Glutamatergic neuron (in vitro differentiated cells): ENCODE measurements around the gene PANK4. TPM values are rescaled to one million over a fixed set of nuclear protein-coding genes. Genes with fewer than 3 reads are reported as not detected.

Source experiments
- DNase-seq: peaks from one replicate; pipeline ENCODE4 v3.0.0; 2022
- H3K27ac Mint-ChIP-seq: one replicate; pipeline ENCODE4 v1.8.0; 2020; ENCODE audit warnings: mild to moderate bottlenecking, mixed read lengths, inconsistent platforms; ENCODE audit not compliant: unreplicated experiment
- H3K27me3 Mint-ChIP-seq: one replicate; pipeline ENCODE4 v1.8.0; 2020; ENCODE audit warnings: mild to moderate bottlenecking, moderate library complexity, mixed read lengths, inconsistent platforms; ENCODE audit not compliant: unreplicated experiment
- H3K36me3 Mint-ChIP-seq: one replicate; pipeline ENCODE4 v1.8.0; 2020; ENCODE audit warnings: mild to moderate bottlenecking, mixed read lengths, inconsistent platforms; ENCODE audit not compliant: unreplicated experiment
- H3K4me1 Mint-ChIP-seq: one replicate; pipeline ENCODE4 v1.8.0; 2020; ENCODE audit warnings: mild to moderate bottlenecking, low read depth, mixed read lengths, inconsistent platforms; ENCODE audit not compliant: unreplicated experiment
- H3K4me3 Mint-ChIP-seq: one replicate; pipeline ENCODE4 v1.8.0; 2020; ENCODE audit warnings: mild to moderate bottlenecking, mixed read lengths, inconsistent platforms; ENCODE audit not compliant: unreplicated experiment
- H3K9me3 Mint-ChIP-seq: one replicate; pipeline ENCODE4 v1.8.0; 2020; ENCODE audit warnings: mild to moderate bottlenecking, moderate library complexity, mixed read lengths, inconsistent platforms; ENCODE audit not compliant: unreplicated experiment
- total RNA-seq: library from RNA; stranded (reverse); fragmentation: NEBNext Ultra II Directional; extraction: Animal tissue kit (Norgen Biotek cat#: 25700); gene quantifications from one replicate; pipeline ENCODE4 v1.2.1, GENCODE V29; 2021; ENCODE audit not compliant: unreplicated experiment
- TF ChIP-seq, protein P1 (sequence below): fragments of 200-600 bp; sonication (generic); IDR thresholded peaks from one replicate; pipeline ENCODE4 v1.5.0; 2021; ENCODE audit not compliant: partially characterized antibody, unreplicated experiment

PANK4 gene
- total RNA-seq, 1 donor from 2014 or later = 58.5 TPM

DNA sequence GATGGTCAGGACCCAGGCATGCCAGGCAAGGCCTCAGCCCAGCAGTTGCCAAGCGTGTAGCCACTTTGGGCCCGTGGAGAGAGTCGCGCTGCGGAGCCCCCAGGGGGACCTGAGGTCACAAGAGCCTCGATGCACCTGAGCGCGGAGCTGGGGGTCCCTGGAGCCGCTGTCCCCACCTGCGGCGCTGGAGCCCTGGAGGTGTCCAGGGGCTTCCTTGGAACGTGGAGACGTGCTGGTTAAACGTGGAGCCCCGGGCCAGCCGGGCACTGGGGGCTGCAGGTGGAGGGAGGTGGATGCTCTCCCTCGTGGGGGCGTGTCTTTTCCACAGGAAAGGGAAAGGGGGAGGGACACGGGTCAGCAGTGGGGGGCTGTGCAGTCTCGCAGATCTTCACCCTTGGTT lies 47.2 kb downstream of the PANK4 start:
- H3K27me3 Mint-ChIP-seq = peaks cover 3% of the 10 kb centered on the region
- no peak overlapping the region for H3K27ac Mint-ChIP-seq
- peaks cover 4% of the 10 kb centered on the region for H3K36me3 Mint-ChIP-seq
- H3K9me3 Mint-ChIP-seq = peaks cover 5% of the 10 kb centered on the region
- peaks cover 13% of the 10 kb centered on the region for H3K4me1 Mint-ChIP-seq
- TF ChIP-seq, protein P1, sequence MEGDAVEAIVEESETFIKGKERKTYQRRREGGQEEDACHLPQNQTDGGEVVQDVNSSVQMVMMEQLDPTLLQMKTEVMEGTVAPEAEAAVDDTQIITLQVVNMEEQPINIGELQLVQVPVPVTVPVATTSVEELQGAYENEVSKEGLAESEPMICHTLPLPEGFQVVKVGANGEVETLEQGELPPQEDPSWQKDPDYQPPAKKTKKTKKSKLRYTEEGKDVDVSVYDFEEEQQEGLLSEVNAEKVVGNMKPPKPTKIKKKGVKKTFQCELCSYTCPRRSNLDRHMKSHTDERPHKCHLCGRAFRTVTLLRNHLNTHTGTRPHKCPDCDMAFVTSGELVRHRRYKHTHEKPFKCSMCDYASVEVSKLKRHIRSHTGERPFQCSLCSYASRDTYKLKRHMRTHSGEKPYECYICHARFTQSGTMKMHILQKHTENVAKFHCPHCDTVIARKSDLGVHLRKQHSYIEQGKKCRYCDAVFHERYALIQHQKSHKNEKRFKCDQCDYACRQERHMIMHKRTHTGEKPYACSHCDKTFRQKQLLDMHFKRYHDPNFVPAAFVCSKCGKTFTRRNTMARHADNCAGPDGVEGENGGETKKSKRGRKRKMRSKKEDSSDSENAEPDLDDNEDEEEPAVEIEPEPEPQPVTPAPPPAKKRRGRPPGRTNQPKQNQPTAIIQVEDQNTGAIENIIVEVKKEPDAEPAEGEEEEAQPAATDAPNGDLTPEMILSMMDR = no peak
- DNase-seq = no peak
- no peak overlapping the region for H3K4me3 Mint-ChIP-seq

DNA sequence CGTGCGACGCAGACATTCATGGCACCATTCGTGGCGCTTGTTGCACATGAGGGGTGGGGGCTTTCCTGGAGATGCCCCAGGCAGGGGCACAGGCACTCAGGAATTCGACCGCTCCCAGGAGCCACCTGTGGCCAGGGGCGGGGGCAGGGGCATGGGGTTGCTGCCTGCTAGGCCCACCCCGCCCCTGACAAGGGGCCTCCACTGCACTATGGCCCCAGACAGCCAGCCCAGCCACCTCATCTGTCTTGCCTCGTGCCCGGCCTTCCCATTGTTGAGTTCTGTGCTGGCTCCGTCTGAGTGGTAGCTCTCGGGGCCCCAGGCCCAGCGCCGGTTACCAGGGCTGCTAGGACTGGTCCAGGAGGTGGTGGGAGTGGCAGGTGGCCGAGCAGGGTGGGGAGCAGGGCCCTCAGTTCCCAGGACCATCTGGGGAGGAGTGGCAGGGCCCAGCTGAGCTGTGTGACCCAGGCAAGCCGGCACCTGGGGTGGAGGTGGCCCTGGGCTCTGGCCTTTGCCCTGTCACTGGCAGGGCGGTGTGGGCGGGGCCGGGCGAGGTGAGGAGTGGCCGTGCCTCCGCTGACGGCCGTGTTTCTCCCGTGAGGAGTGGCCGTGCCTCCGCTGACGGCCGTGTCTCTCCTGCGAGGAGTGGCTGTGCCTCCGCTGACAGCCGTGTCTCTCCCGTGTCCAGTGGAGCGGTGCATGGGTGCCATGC lies 48.5 kb downstream of the PANK4 start:
- DNase-seq = no peak
- no peak overlapping the region for H3K4me3 Mint-ChIP-seq

DNA sequence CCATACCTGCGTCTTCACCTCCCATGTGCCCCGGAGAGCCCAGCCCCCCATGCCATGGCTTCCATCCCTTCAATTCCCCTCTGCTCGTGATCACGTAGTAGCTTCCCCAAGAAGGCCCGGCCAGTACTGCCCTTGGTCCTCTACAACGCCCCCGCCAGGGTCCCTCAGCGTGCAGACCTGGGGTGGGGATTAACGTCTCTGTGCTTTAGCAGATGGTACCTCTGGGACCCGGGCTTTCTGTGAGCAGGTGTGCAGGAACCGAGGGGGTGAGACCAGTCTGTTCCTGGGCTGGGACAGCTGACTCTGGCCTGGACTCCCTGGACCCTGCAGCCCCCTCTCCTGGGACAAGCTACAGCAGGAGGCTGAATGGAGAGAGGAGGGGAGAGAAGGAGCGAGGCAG lies 49.1 kb downstream of the PANK4 start:
- Mint-ChIP-seq H3K4me1 (peaks cover 15% of the 10 kb centered on the region), H3K27me3 (peaks cover 8% of the 10 kb centered on the region), H3K27ac (peak overlapping the region; percentile 76), H3K36me3 (no peaks in the 10 kb centered on the region), H3K4me3 (peak overlapping the region; percentile 38), H3K9me3 (peaks cover 3% of the 10 kb centered on the region)
- TF ChIP-seq, protein P1 = no peak
- peak; percentile 61 for DNase-seq

More for the DNA sequence above, 48.5 kb downstream of the PANK4 start:
- H3K27me3 Mint-ChIP-seq = peaks cover 3% of the 10 kb centered on the region
- peaks cover 3% of the 10 kb centered on the region for H3K9me3 Mint-ChIP-seq
- no peaks in the 10 kb centered on the region for H3K36me3 Mint-ChIP-seq
- no peak overlapping the region for H3K27ac Mint-ChIP-seq
- TF ChIP-seq, protein P1 = no peak
- H3K4me1 Mint-ChIP-seq = peaks cover 11% of the 10 kb centered on the region

DNA sequence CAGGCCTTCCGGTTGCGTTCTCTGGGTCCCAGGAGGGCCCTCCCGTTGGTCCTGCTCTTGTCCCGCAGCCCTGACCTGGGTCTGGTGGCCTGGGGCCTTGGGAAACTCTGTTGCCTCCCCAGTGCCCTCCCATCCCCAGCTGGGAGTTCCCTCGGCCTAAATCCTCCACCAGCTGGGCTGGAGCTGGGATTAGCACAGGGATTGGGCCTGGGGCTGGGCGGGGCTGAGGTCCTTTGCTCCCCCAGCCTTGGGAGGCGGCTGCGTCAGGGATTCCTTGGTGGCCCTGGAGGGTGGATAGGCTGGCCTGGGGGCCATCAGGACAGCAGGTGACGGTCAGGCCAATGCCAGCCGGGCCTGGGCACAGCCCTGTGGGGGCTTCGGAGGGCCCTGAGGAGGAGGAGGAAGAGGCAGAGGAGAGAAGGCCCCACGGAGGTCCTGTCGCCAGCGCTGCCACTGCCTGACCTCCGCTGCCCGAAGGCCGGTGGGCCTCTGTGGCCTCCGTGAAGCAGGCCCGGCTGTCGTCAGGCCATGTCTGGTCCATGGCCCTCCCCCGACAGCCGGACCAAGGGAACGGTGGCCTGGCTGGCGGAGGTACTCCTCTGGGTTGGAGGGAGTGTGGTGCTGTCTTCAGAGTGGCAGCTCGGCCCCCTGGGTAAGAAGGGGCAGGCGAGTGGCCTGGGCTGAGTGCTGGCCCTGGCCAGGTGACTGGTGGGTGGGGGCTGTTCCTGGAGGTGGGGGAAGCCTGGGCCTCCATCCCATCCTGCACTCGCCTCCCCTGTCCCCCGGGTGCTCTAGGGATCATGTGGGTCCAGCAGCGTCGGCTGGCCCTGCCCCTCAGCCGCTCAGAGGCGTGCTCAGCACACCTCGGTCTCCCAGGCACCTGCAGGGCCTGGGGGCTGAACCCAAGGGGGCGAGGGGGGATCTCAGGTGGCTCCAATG lies 50.1 kb downstream of the PANK4 start, which contains the start of gene PLCH2:
TSS of gene PLCH2 (plus strand) at position 229 of the 939 bp plus-strand sequence. CDS start at position 529, 300 bp downstream.
- Mint-ChIP-seq H3K4me3 (peak within 1 kb of the TSS; percentile 38), H3K27ac (peak within 1 kb of the TSS; percentile 76), H3K9me3 (peaks cover 3% of the 10 kb centered on the region), H3K27me3 (peaks cover 8% of the 10 kb centered on the region), H3K4me1 (peaks cover 15% of the 10 kb centered on the region), H3K36me3 (no peaks in the 10 kb centered on the region)
- peak; percentile 59 for DNase-seq
- TF ChIP-seq, protein P1 = no peak
